HG03196 (cell line): ENCODE measurements around the gene DUS1L.

ENCODE experiments used
- ATAC-seq: cut with Tn5 transposase; IDR thresholded peaks from one replicate; pipeline ENCODE4 v1.9.1; 2021; ENCODE audit not compliant: unreplicated experiment

Gene DUS1L

GRCh38 chr17:82056729-82057621 is 8.6 kb downstream of the DUS1L start:
- no peak for ATAC-seq

DNA sequence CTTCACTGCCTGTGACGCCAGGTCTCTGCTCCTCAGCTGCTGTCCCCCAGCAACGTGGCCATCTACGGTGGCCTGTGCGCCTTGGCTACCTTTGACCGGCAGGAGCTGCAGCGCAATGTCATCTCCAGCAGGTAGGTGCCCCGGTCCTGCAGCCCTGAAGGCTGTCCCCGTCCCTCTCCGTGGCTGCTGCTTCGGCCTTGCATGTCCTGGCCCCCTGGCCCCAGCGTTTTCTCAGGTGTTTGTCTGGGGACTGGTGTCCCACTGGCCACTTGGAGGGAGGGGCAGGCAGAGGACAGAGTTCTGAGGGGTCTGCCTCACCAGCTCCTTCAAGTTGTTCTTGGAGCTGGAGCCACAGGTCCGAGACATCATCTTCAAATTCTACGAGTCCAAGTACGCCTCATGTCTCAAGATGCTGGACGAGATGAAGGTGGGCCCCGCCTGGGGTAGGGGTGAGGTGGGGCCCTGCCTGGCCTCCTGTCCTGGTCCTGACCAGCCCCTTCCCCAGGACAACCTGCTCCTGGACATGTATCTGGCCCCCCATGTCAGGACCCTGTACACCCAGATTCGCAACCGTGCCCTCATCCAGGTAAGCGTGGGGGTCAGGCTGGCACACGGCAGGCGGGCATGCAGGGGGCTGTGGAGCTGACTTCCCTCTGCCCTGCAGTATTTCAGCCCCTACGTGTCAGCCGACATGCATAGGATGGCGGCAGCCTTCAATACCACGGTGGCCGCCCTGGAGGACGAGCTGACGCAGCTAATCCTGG is 9.5 kb downstream of the DUS1L start:
- ATAC-seq = no peak

- ATAC-seq = no peak
These were observed 10.3 kb downstream of the DUS1L start for GRCh38 chr17:82055023-82055964.

- no peak for ATAC-seq
These were observed 11.1 kb downstream of the DUS1L start for GRCh38 chr17:82054351-82055022.

GRCh38 chr17:82053556-82054263 is 11.9 kb downstream of the DUS1L start:
- no peak for ATAC-seq

GRCh38 chr17:82053130-82053529 is 12.5 kb downstream of the DUS1L start:
- ATAC-seq = no peak

- no peak for ATAC-seq
These were observed 13.0 kb downstream of the DUS1L start for GRCh38 chr17:82052638-82053059.

GRCh38 chr17:82051776-82052637 is 13.6 kb downstream of the DUS1L start, which contains the start of the genes GPS1 and RFNG:
Gene GPS1 (plus strand): TSS chr17:82051898. CDS start chr17:82051932, 34 bp downstream.
Gene RFNG (minus strand): TSS chr17:82051811. CDS start chr17:82051766, 45 bp downstream.
- ATAC-seq = peak; percentile 45

GRCh38 chr17:82050761-82051641 is 14.6 kb downstream of the DUS1L start:
- no peak for ATAC-seq

DNA sequence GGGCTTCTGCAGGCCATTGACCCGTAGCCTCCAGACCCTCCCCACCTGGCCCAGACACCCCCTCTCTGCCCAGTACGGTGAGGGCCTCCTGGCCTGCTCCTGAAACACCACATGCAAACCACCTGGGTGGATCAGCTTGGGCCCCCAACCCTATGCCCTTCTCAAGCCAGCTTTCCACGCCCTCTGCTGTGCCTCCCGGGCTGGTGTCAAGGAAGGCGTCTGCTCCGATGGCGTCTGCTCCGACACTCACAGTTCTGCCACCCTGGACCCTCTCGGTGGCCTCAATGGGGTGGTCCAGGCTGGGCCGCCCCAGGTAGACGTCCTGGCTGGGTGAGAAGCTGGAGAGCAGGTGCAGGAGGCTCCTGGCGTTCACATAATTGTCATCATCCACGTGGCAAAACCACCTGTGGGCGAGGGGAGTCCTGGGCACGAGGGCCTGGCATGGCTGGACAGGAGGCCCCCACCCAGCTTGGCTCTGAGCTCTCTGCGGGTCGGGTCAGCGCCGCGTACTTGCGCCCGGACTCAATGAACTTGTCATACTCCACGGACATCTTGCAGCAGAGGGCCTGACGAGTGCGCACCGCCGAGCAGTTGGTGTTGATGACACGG is 15.3 kb downstream of the DUS1L start:
- no peak for ATAC-seq

DNA sequence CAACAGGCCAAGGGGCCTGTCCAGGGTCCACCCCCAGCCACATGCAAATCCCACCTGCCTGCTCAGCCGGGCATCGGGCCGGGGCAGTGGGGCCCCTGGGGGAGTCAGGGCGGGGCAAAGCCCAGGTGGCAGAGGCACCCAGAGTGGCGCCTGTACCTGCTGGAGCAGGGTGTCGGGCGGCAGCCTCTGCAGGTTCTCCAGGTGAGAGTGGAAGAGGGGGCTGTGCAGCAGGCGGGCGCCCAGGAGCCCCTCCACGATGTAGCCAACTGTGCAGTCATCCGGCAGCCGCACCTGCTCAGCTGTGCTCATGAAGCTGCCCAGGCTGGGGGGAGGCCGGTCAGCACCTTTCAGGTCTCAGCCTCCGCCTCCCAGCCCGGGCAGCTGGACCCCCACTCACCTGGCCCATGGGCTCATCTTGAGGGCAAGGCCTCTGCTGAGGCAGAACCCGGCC is 16.1 kb downstream of the DUS1L start:
- no peak for ATAC-seq

DNA sequence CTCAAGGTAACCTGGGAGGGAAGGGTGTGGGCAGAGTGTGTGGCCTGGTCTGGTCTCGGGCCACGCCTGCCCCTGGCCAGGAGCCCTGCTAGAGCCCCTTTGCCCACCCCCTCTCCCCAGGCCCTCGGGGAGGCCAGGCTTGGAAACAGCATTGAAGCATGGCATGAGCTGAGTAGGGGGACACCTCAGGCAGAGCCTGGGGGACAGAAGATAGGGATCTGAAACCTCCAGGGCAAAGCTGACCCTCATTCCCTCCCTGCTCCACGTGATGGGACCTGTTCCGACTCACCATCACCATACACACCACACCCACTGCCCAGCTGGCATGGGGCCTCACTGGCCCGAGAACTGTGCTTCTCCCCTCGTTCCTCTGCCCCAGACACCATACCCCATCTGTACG is 16.5 kb downstream of the DUS1L start:
- no peak for ATAC-seq

DNA sequence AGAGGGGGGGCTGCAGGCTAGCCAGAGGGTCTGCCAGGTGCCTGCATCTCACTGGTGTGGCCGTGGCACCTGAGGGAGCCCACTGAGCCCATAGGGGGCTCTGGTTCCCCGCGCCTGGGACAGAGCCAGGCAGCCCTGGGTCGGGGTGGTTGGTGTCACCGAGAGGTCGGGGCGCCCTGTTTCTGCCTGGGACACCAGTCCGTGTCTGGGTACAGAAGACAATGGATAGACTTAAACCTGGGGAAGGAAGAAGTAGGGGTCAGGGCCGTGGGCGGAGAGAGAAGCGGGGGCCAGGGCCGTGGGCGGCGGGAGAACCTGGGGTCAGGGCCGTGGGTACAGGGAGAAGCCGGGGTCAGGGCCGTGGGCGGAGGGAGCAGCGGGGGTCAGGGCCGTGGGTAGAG is 17.0 kb downstream of the DUS1L start:
- ATAC-seq = no peak

- no peak for ATAC-seq
These were observed 17.6 kb downstream of the DUS1L start for GRCh38 chr17:82047914-82048570.

GRCh38 chr17:82047379-82047778 is 18.2 kb downstream of the DUS1L start:
- no peak for ATAC-seq

DNA sequence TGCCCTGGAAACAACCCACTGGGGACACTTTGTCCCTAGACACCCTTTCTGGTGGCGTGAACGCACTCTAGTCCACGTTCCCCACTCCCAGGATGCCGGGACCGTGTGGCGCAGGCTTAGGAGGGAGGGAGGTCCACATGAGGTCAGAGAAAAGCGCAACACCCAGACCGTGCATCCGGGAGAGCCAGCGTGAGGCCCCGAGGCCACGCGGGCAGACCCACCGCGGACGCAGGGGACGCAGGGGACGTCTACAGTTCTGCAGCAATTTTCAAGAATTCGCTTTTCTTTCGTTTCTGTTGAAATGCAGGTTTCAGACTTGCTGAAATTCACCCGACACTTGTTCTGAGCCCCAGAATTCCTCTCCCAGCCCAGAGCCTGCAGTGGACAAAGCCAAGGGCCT is 18.7 kb downstream of the DUS1L start:
- ATAC-seq = no peak
